Mononuclear cell (primary cell): ENCODE measurements around the gene AJAP1. TPM values are rescaled to one million over a fixed set of nuclear protein-coding genes. Genes with fewer than 3 reads are reported as not detected.

Source experiments
- H3K27me3 ChIP-seq: 2 replicates; pipeline ENCODE4 v1.6.0; 2011; ENCODE audit warnings: low read length, control low read depth; ENCODE audit not compliant: insufficient read depth
- H3K4me1 ChIP-seq: 2 replicates; pipeline ENCODE4 v1.5.1; 2011; ENCODE audit warnings: mild to moderate bottlenecking, low read length, control low read depth; ENCODE audit not compliant: insufficient read depth
- H3K4me3 ChIP-seq: 2 replicates; pipeline ENCODE4 v1.5.1; 2011; ENCODE audit warnings: mild to moderate bottlenecking, low read length, moderate library complexity
- H3K9me3 ChIP-seq: 2 replicates; pipeline ENCODE4 v1.5.1; 2011; ENCODE audit warnings: low read depth, mild to moderate bottlenecking, control low read depth, low read length
- total RNA-seq: library from RNA; depleted of rRNA; stranded (reverse); fragments of >200 nt; gene quantifications from one replicate; pipeline ENCODE4 v1.2.3, GENCODE V29; 2012

AJAP1 gene
- total RNA-seq, 1 donor: under 0.01 TPM

- Histone ChIP-seq H3K27me3 (no peaks in the 10 kb centered on the region), H3K4me3 (no peak overlapping the region), H3K4me1 (no peaks in the 10 kb centered on the region), H3K9me3 (no peaks in the 10 kb centered on the region)
These were observed 102.6 kb downstream of the AJAP1 start for GRCh38 chr1:4756851-4757580.

- no peaks in the 10 kb centered on the region for H3K27me3 ChIP-seq
- no peaks in the 10 kb centered on the region for H3K4me1 ChIP-seq
- H3K9me3 ChIP-seq: no peaks in the 10 kb centered on the region
- H3K4me3 ChIP-seq: no peak overlapping the region
These were observed 105.3 kb downstream of the AJAP1 start for GRCh38 chr1:4759671-4760070.

- H3K9me3 ChIP-seq: no peaks in the 10 kb centered on the region
- H3K4me3 ChIP-seq: no peak overlapping the region
- no peaks in the 10 kb centered on the region for H3K27me3 ChIP-seq
These were observed 105.7 kb downstream of the AJAP1 start for GRCh38 chr1:4760088-4760487.

GRCh38 chr1:4761324-4761723 is 106.9 kb downstream of the AJAP1 start:
- Histone ChIP-seq H3K9me3 (no peaks in the 10 kb centered on the region), H3K27me3 (no peaks in the 10 kb centered on the region), H3K4me1 (no peaks in the 10 kb centered on the region), H3K4me3 (no peak overlapping the region)

More at GRCh38 chr1:4760088-4760487, 105.7 kb downstream of the AJAP1 start:
- H3K4me1 ChIP-seq: no peaks in the 10 kb centered on the region

GRCh38 chr1:4762146-4762545 is 107.7 kb downstream of the AJAP1 start:
- Histone ChIP-seq H3K4me3 (no peak overlapping the region), H3K27me3 (no peaks in the 10 kb centered on the region), H3K9me3 (no peaks in the 10 kb centered on the region), H3K4me1 (no peaks in the 10 kb centered on the region)

- Histone ChIP-seq H3K9me3 (no peaks in the 10 kb centered on the region), H3K4me1 (no peaks in the 10 kb centered on the region), H3K4me3 (no peak overlapping the region), H3K27me3 (no peaks in the 10 kb centered on the region)
These were observed 112.9 kb downstream of the AJAP1 start for GRCh38 chr1:4767308-4767707.

GRCh38 chr1:4768553-4768952 is 114.1 kb downstream of the AJAP1 start:
- Histone ChIP-seq H3K4me3 (no peak overlapping the region), H3K9me3 (no peaks in the 10 kb centered on the region), H3K4me1 (no peaks in the 10 kb centered on the region), H3K27me3 (no peaks in the 10 kb centered on the region)

GRCh38 chr1:4769516-4770280 is 115.3 kb downstream of the AJAP1 start:
- Histone ChIP-seq H3K4me1 (no peaks in the 10 kb centered on the region), H3K9me3 (no peaks in the 10 kb centered on the region), H3K27me3 (no peaks in the 10 kb centered on the region), H3K4me3 (no peak overlapping the region)

GRCh38 chr1:4770713-4771112 is 116.3 kb downstream of the AJAP1 start:
- Histone ChIP-seq H3K9me3 (no peaks in the 10 kb centered on the region), H3K4me1 (no peaks in the 10 kb centered on the region)

GRCh38 chr1:4771267-4771666 is 116.9 kb downstream of the AJAP1 start:
- H3K9me3 ChIP-seq: no peaks in the 10 kb centered on the region
- no peak overlapping the region for H3K4me3 ChIP-seq
- no peaks in the 10 kb centered on the region for H3K4me1 ChIP-seq
- H3K27me3 ChIP-seq: no peaks in the 10 kb centered on the region

More at GRCh38 chr1:4770713-4771112, 116.3 kb downstream of the AJAP1 start:
- no peak overlapping the region for H3K4me3 ChIP-seq
- H3K27me3 ChIP-seq: no peaks in the 10 kb centered on the region

GRCh38 chr1:4771721-4772120 is 117.3 kb downstream of the AJAP1 start:
- H3K27me3 ChIP-seq: no peaks in the 10 kb centered on the region
- H3K4me3 ChIP-seq: no peak overlapping the region
- H3K9me3 ChIP-seq: no peaks in the 10 kb centered on the region
- H3K4me1 ChIP-seq: no peaks in the 10 kb centered on the region

GRCh38 chr1:4772294-4773010 is 118.0 kb downstream of the AJAP1 start:
- no peaks in the 10 kb centered on the region for H3K27me3 ChIP-seq
- no peak overlapping the region for H3K4me3 ChIP-seq
- H3K9me3 ChIP-seq: no peaks in the 10 kb centered on the region
- no peaks in the 10 kb centered on the region for H3K4me1 ChIP-seq

- H3K27me3 ChIP-seq: no peaks in the 10 kb centered on the region
- no peaks in the 10 kb centered on the region for H3K9me3 ChIP-seq
- H3K4me3 ChIP-seq: no peak overlapping the region
- no peaks in the 10 kb centered on the region for H3K4me1 ChIP-seq
These were observed 118.8 kb downstream of the AJAP1 start for GRCh38 chr1:4773226-4773625.

- Histone ChIP-seq H3K27me3 (no peaks in the 10 kb centered on the region), H3K9me3 (no peaks in the 10 kb centered on the region), H3K4me3 (no peak overlapping the region), H3K4me1 (no peaks in the 10 kb centered on the region)
These were observed 121.1 kb downstream of the AJAP1 start for GRCh38 chr1:4775506-4775905.

GRCh38 chr1:4778056-4778455 is 123.6 kb downstream of the AJAP1 start:
- H3K4me1 ChIP-seq: no peaks in the 10 kb centered on the region
- H3K27me3 ChIP-seq: no peaks in the 10 kb centered on the region
- no peaks in the 10 kb centered on the region for H3K9me3 ChIP-seq
- H3K4me3 ChIP-seq: no peak overlapping the region
